Activated CD4-positive, alpha-beta T cell treated with anti-CD3 and anti-CD28 coated beads, Interleukin-2, amount 50 U/mL, for 4 hours (primary cell): ENCODE results near the gene PRKCE.

Experiments
- DNase-seq, 2 experiments: peaks; one replicate each; pipeline ENCODE4 v3.0.0-alpha.2; 2020

PRKCE gene

GRCh38 chr2:46142546-46143428, 491.3 kb downstream of the PRKCE start:
- DNase-seq: no peak

- no peak for DNase-seq
These were observed 492.1 kb downstream of the PRKCE start for GRCh38 chr2:46143429-46144132.

DNA sequence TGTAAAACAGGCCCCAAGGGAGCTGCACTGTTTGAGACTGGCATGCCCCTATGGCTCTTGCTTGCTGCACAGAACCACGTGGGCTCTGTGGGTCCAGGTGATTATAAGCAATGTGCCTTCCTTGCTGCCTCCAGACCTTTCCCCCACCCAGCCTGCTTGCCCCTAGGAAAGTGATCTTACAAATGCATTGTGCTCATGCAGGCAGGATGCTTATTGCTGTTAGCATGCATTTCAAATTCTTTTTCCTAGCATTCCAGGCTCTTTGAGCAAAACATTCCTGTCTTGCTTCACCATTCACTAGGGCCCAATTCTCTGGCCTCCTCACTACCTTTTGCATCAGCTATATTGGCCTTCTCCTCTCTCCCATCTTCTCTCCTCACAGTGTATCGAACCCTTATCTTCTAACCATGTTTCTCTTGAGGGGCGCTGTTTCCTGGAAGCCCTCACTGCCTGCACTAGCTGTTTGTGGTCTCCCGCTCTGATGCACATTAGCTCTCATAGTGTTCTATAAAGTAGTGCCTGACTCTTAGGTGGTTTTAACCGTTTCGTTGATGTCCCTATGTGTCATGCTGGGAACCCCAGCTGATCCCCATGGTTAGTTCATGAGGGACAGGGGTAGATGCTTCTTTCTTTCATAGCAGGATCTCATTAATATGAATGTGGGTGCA, 492.8 kb downstream of the PRKCE start:
- DNase-seq: no peak

DNA sequence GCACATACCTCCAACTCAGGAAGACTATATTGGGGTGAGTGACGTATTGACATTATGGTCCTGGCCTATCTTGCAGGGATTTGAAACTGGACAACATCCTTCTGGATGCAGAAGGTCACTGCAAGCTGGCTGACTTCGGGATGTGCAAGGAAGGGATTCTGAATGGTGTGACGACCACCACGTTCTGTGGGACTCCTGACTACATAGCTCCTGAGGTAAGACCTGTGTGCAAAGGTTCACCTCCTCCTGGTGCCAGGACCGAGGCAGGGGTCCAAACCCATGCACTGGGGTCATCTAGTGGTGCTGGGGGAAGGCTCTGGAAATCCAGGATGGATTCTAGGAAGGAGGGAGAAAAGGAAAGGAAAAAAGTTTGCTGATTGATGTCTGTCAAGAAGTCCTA, 493.5 kb downstream of the PRKCE start:
- no peak for DNase-seq

- DNase-seq: no peak
These were observed 494.4 kb downstream of the PRKCE start for GRCh38 chr2:46145840-46146239.

DNA sequence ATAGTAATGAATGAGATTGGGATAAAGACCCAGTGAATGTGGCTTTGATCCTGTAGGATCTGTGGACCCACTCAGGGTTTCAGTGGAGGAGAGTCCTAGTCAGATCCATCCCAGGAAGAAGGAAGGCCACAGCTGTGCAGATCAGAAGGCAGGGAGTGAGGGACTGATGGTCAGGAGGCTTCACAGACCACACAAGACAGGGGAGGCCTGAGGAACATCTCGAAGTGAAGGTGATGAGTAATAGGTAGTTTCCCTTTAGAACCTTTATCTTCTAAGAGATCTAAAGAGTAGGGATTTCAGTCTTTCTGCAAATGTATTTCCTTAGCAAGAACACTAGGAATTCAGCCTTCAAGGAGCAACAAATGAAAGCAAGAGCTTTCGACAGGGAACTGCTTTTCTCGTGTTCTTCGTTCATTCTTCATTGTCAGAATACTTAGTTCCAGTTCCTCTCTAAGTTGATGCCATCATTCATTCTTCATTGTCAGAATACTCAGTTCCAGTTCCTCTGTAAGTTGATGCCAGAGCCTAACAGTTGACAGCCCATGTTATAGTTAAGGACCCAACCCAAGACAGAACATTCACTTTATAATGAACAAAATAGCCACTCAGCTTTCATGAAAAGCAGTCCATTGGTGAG, 495.5 kb downstream of the PRKCE start:
- DNase-seq: no peak

- no peak for DNase-seq
These were observed 496.3 kb downstream of the PRKCE start for GRCh38 chr2:46147626-46148368.

- no peak for DNase-seq
These were observed 496.9 kb downstream of the PRKCE start for GRCh38 chr2:46148369-46148736.

DNA sequence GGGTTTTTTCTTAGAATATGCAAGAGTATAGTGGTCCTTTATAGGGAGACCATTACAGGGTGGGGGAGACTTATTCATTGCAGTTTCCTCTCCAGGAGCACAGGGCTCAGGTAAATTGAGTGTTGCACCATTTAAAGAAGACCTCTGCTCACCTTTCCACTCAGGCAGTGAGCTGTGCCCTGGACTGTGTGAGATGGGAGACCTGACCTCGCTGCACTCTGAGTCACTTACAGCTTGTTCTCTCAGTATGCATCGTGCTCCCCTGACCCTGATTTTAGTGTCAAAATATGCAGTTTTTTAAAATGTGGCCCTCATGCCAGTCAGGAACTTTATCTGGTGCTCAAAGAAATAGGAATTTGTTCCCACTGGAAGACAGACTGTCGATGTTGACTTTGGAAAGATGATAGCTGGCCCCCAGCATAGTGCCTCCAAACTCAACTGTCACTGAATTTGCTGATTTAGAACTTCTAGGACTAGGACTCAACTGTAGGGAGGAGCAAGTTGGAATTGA, 499.0 kb downstream of the PRKCE start:
- no peak for DNase-seq

- no peak for DNase-seq
These were observed 500.1 kb downstream of the PRKCE start for GRCh38 chr2:46151577-46151976.

GRCh38 chr2:46153996-46154753, 502.7 kb downstream of the PRKCE start:
- DNase-seq: no peak

DNA sequence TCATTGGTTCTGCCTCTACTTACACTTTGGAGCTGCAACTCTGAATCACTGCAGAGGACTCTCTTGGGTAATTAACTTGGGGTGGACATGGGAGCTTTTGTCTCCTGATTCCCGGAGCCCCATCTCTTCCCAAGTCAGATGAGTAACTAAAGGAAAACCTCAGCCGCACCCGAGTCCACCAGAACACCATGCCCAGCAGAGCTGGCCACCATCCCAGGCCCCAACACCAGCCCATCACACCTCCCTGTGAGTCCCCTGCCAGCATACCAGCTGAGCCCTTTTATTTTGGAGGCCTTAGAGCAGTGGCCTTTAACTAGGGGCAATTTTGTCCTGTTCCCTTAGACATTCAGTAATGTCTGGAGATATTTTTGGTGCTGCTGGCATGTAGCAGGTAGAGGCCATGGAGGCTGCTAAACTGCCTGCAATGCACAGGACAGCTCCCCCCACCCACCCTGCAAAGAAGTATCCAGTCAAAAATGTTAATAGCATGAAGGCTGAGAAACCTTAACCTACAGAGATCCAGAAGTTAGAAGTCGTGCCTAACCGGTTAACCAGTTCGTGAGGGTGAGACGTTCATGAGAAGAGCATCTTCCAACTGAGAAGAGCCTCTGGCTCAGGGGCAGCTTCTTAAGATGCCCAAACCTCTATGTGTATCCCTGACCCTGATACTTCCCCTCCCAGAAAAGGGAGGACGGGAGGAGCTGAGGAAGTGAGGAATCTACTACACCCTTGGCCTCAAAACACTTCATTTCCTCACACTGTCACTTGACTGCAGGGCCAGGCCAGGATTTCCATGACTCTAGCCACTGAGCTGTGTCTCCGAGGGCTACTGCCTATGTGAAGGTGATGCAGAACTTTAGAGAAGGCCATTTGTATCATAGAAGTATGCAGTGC, 505.8 kb downstream of the PRKCE start:
- no peak for DNase-seq

- no peak for DNase-seq
These were observed 506.5 kb downstream of the PRKCE start for GRCh38 chr2:46157966-46158310.

- DNase-seq: no peak
These were observed 507.2 kb downstream of the PRKCE start for GRCh38 chr2:46158661-46159060.

GRCh38 chr2:46160326-46160725, 508.9 kb downstream of the PRKCE start:
- no peak for DNase-seq

DNA sequence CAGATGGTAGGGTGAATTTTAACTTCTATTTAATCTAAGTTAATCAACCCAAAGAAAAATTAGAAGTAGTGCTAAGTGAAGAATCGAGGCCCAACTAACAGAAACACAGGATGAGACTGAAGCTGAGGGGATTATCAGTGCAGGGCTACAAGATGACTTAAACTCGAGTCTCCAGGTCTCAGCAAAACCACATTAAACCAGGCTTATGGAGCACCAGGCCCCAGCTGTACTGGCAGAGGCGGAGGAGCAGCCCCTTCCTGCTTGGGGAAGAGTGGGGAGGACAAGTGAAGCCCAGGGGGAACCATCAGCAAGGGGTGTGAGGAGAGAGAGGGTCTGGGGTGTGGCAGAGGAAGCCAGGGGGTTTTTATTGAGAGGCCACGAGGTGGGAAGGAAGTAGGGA, 509.8 kb downstream of the PRKCE start:
- no peak for DNase-seq

DNA sequence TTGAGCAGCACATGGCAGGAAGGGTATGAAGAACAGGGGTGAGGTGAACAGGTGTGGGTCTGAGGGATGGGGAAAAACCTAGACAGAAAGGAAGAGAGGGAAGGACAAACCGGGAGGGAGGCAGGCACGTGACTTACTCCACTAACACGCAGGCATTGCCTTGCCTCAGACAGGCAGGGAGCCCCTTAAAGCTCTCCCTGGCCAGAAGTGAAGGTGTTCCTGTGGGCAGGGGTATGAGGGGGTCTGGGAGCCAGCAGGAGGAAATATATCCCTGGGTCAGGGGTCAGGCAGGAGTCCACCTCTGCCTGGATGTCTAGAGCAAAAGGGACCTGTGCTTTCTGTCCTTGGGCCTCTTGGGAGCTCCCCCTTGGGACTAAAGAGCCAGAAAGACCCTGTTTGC, 510.4 kb downstream of the PRKCE start:
- no peak for DNase-seq

DNA sequence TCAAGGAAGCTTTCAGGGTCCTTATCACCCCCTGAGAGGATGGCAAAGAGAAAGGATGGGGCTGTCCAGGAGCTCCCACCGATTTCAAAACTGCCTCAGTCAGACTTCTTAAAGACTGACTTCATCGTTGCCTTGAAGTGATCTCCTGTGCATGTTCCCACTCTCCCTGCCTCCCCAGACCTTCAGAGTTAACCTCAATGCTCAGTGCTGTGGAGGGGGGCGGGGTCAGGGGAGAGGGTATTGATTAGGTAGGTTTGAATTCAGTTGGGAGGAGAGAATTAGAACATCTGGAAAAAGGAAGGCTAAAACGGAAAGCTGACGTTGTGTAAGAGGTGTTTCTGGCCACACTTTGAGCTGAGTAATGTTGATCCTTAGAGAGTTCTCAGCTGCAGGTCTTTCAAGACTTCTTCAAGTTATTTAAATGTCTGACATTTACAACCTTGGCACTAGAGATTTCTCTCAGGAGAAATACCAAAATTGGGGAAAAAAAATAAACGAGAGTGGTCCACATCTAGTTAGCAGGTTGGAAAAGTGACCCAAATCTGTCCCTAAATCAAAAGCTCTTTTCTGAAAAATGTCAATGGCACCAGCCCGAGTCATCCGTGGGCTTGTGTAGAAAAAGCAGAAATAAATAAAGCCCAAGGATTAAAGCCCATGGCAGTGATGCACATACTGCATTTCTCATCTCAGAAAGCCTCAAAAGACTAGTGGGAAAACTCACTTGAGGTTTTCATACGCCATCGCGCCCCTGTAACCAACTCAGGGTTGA, 511.0 kb downstream of the PRKCE start:
- DNase-seq: no peak

- DNase-seq: no peak
These were observed 511.6 kb downstream of the PRKCE start for GRCh38 chr2:46163098-46163430.
